NCI-H345 treated with DMSO at 0.1 percent for 48 hours (cell line): ENCODE measurements around the gene C1orf105.
"Not testable (repeated sequence)": the region's sequence is repeated elsewhere in the genome, so short reads cannot be mapped to it uniquely, and the experiment has no call there.

ENCODE experiments used
- DNase-seq: peaks from one replicate; lab custom pipeline; 2025; ENCODE audit not compliant: unreplicated experiment; lab: John Stamatoyannopoulos, UW

The C1orf105 gene

GRCh38 chr1:172484252-172484651, 63.8 kb downstream of the C1orf105 start:
- DNase-seq: no peak

DNA sequence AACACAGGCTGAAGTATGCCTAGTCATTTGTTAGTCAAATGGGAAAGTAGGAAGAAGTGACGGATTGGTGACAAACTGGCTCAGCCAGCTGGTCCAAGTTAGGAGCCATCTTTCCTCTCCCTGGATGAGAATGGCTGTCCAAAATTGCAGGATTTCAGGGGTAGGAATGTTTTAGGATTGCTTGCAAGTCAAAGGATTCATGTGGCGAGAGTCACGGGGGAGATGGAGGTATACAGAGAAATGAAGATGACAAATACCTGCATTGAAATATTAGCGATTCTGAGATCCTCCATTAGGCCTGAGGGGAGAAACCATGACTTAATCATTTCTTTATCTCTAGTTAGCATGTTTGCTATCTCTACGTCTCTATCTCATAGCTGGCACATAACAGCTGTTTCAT, 65.1 kb downstream of the C1orf105 start:
- DNase-seq: no peak

GRCh38 chr1:172486805-172487454, 66.4 kb downstream of the C1orf105 start:
- DNase-seq: no peak

- no peak for DNase-seq
These were observed 67.1 kb downstream of the C1orf105 start for GRCh38 chr1:172487550-172487949.

DNA sequence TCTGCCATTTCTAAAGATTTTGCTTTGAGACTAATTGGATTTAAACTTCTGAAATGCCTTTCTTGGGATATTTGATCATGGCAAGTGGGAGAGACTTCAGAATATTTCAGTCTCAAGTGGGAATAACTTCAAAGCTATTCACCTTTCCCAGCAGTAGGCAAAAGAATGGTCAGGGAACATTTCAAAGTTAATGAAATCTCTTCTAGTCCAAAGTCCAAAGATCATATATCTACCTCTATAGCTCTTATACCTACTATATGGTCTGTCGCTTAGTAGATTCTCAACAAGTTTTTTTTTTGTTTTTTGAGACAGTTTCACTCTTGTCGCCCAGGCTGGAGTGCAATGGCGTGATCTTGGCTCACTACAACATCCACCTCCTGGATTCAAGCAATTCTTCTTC, 67.9 kb downstream of the C1orf105 start:
- DNase-seq: no peak

DNA sequence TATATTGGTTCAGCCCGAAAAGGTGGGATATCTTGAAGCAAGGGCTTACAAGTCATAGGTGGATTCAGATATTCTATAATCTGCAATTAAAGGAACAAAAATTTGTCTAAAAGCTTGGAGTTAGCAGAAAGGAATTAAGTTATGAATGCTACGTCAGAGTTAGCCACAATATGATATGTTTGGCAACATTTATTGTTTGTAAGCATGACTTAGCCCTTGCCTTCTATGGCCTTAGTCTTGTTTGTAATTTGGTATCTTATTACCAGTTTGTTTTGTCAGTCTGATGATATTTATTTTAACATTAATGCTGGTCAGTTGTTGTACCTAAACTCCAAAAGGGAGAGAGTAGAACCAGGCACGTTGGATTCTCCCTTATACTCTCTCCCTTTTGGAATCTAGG, 69.4 kb downstream of the C1orf105 start:
- DNase-seq: no peak

- DNase-seq: no peak
These were observed 71.9 kb downstream of the C1orf105 start for GRCh38 chr1:172492421-172492820.

GRCh38 chr1:172494166-172494565, 73.7 kb downstream of the C1orf105 start:
- no peak for DNase-seq

- DNase-seq: not testable (repeated sequence)
These were observed 75.6 kb downstream of the C1orf105 start for GRCh38 chr1:172496127-172496526.

DNA sequence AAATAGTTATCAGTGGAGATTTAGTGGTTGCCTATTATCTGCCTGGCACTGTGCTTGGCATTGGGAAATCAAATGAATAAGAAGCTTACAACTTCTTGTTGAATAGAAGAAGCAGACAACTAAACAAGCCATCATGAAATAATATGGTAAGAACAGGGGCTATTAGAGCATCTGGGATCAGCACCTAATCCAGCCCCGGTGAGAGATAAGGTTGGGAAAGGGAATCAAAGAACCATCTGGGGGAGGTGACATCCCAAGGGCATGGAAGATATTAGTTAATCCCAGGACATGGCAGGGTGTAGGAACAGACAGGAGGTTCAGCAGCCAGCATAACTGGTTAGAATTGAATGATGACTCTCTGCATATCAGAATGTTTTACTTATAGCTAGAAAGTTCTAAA, 76.2 kb downstream of the C1orf105 start:
- no peak for DNase-seq

- no peak for DNase-seq
These were observed 76.7 kb downstream of the C1orf105 start for GRCh38 chr1:172497230-172497629.

GRCh38 chr1:172498857-172499256, 78.4 kb downstream of the C1orf105 start:
- no peak for DNase-seq

GRCh38 chr1:172499636-172500141, 79.2 kb downstream of the C1orf105 start:
- no peak for DNase-seq

DNA sequence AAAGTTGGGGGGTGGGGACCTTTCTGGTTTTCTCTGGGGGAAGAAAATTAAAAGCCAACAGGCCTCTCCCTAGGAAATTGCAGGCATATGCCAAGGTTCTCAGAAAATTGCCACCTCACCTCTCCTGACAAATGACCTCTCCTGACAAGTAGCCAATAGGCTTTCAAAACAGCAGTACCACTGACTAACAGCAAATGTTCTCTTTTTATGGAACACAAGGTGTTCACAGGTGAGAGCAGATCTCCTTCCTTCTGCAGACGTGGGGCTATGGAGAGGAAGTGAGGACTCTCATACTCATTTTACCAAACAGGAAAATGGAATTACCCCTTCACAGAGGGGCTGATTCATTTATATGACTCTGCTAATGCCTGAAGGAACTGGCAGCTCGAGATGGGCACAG, 79.7 kb downstream of the C1orf105 start:
- DNase-seq: no peak

DNA sequence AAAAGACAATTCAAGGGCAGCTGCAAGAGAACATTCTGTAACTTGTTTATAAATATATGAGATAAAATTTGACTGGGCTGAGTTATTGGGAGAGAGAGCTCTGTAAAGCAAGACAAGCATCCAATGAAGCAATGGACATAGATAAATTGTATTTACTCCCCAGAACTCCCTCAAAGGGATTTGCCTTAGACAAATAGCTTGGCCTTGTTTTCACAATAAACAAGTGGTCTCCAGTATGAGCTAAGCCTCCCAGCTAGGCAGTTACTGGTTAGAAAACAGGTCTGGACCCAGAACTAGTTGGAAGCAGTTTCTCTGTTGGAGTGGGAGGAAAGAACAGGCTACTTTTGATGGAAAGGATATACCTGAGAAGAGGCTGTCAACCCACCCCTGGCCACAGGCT, 87.3 kb downstream of the C1orf105 start:
- no peak for DNase-seq

DNA sequence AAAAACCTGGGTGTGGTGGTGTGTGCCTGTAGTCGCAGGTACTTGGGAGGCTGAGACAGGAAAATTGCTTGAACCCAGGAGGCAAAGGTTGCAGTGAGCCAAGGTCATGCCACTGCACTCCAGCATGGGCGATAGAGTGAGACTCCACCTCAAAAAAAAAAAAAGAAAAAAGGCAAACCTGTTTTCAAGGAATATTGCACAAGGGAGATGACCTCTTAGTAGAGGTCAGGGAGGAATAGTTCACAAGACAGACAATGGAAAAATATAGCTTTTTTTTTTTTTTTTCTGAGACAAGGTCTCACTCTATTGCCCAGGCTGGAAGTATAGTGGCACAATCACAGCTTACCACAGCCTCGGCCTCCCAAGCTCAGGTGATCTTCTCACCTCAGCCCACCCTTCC, 90.0 kb downstream of the C1orf105 start:
- DNase-seq: no peak

- no peak for DNase-seq
These were observed 92.1 kb downstream of the C1orf105 start for GRCh38 chr1:172512591-172512990.

- DNase-seq: no peak
These were observed 93.0 kb downstream of the C1orf105 start for GRCh38 chr1:172513479-172513878.

DNA sequence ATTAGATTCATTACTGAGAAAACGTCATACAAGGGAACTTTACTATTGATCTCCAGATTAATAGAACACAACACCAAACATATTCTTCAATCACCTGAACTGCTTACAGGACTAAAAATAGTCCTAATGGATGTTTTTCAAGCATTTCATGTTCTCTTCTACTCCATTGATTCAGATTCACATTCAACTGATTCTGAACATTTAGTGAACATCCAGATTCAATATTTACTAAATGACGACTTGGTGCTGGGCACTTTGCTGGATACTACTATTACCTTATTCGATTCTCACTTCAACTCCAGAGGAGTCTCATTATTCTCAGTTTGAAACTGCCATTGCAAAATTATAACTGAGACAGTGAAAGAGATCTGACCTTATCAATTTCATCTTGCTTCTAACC, 93.6 kb downstream of the C1orf105 start:
- DNase-seq: no peak

DNA sequence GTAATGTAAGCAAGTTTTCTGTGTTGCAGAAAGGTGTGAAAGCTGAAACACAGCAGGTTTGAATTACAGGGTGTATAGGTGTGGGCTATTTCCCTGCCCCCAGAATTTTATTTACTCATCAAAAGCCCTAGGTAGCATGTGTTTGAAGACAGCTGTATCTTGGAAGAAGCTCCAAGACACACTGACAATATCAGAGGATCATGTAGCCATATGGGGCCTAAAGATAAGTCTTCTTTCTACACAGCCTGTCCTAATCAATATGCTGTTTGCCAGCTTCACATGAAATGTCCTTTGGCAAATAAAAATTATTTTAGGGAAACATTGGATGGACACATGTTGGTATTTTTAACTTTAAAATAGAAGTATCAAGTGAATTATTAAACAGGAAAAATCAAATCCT, 95.0 kb downstream of the C1orf105 start:
- DNase-seq: no peak

- DNase-seq: no peak
These were observed 95.4 kb downstream of the C1orf105 start for GRCh38 chr1:172515927-172516326.

- DNase-seq: no peak
These were observed 96.6 kb downstream of the C1orf105 start for GRCh38 chr1:172517081-172517480.

DNA sequence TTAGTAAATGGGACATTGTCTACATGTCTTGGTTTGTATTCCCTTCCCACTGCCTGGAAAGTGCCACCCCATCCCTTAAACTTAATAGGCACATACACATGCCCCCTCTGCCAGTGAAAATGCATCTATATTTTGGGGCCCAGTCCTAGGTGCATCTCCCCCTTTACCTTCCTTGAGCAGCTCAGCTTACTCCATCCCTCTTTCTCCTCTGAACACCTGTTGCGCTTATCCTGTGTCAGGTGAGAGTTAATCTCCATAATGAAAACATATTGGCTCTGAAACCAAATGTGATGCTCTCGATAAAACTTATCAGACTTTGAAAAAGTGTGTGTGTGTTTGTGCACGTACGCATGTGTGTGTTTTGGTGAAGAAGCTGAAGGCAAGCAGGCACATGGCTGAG, 97.1 kb downstream of the C1orf105 start:
- no peak for DNase-seq
